Neural progenitor cell (in vitro differentiated cells): ENCODE data around the gene BRINP2. TPM values are rescaled to one million over a fixed set of nuclear protein-coding genes. Genes with fewer than 3 reads are reported as not detected.

Source experiments
- DNase-seq: peaks from one replicate; pipeline ENCODE4 v3.0.0-alpha.2; 2016; ENCODE audit warnings: low spot score
- H2AFZ ChIP-seq: fragments of 200-600 bp; sonication (generic); replicated peaks from 2 replicates; pipeline ENCODE4 v1.6.1; 2016; ENCODE audit warnings: antibody characterized with exemption
- H3F3A ChIP-seq: fragments of 200-600 bp; sonication (generic); 2 replicates; pipeline ENCODE4 v1.6.1; 2016; ENCODE audit warnings: antibody characterized with exemption, low read depth
- H3K27ac ChIP-seq: fragments of 200-600 bp; sonication (generic); 2 replicates; pipeline ENCODE4 v1.5.1; 2016; ENCODE audit warnings: mild to moderate bottlenecking
- H3K27me3 ChIP-seq: fragments of 200-600 bp; sonication (generic); 2 replicates; pipeline ENCODE4 v1.6.1; 2016; ENCODE audit warnings: mild to moderate bottlenecking, moderate library complexity
- H3K36me3 ChIP-seq: fragments of 200-600 bp; sonication (generic); 2 replicates; pipeline ENCODE4 v1.5.1; 2016
- H3K4me1 ChIP-seq: fragments of 200-600 bp; sonication (generic); 2 replicates; pipeline ENCODE4 v1.6.1; 2016; ENCODE audit warnings: mixed run types
- H3K4me2 ChIP-seq: fragments of 200-600 bp; sonication (generic); 2 replicates; pipeline ENCODE4 v1.6.1; 2016
- H3K4me3 ChIP-seq: fragments of 200-600 bp; sonication (generic); 2 replicates; pipeline ENCODE4 v1.5.1; 2016
- H3K79me2 ChIP-seq: fragments of 200-600 bp; sonication (generic); 2 replicates; pipeline ENCODE4 v1.6.1; 2016; ENCODE audit warnings: low read depth
- H3K9ac ChIP-seq: fragments of 200-600 bp; sonication (generic); 2 replicates; pipeline ENCODE4 v1.6.1; 2016
- H3K9me3 ChIP-seq: fragments of 200-600 bp; sonication (generic); 2 replicates; pipeline ENCODE4 v1.5.1; 2016; ENCODE audit warnings: low read depth
- H4K20me1 ChIP-seq: fragments of 200-600 bp; sonication (generic); 2 replicates; pipeline ENCODE4 v1.6.1; 2016; ENCODE audit warnings: low read depth
- H3K27ac Mint-ChIP-seq: 3 replicates; pipeline ENCODE4 v1.8.0; 2021; ENCODE audit warnings: mixed read lengths
- H3K27me3 Mint-ChIP-seq: 2 replicates; pipeline ENCODE4 v1.8.0; 2022; ENCODE audit warnings: low read depth, mild to moderate bottlenecking, inconsistent platforms, moderate library complexity, mixed read lengths; ENCODE audit not compliant: insufficient read depth
- H3K36me3 Mint-ChIP-seq: 3 replicates; pipeline ENCODE4 v1.8.0; 2021; ENCODE audit warnings: mixed read lengths
- H3K4me1 Mint-ChIP-seq: 3 replicates; pipeline ENCODE4 v1.8.0; 2021; ENCODE audit warnings: mixed read lengths
- H3K4me3 Mint-ChIP-seq: 3 replicates; pipeline ENCODE4 v1.8.0; 2021; ENCODE audit warnings: mild to moderate bottlenecking, moderate library complexity, mixed read lengths
- H3K9me3 Mint-ChIP-seq: 3 replicates; pipeline ENCODE4 v1.8.0; 2020; ENCODE audit warnings: mixed read lengths
- CTCF ChIP-seq: fragments of 200-600 bp; sonication (generic); IDR thresholded peaks from 2 replicates; pipeline ENCODE4 v1.5.1; 2017; ENCODE audit warnings: antibody characterized with exemption, mild to moderate bottlenecking
- EZH2 ChIP-seq: fragments of 200-600 bp; sonication (generic); IDR thresholded peaks from 2 replicates; pipeline ENCODE4 v1.6.1; 2017; ENCODE audit warnings: antibody characterized with exemption, mild to moderate bottlenecking, moderate library complexity
- EZH2phosphoT487 ChIP-seq: fragments of 200-600 bp; sonication (generic); IDR thresholded peaks from 2 replicates; pipeline ENCODE4 v1.6.1; 2017; ENCODE audit warnings: antibody characterized with exemption
- total RNA-seq: library from RNA; depleted of rRNA; stranded (reverse); fragments of >200 nt; gene quantifications from 2 replicates; pipeline ENCODE4 v1.2.3, GENCODE V29; 2015; ENCODE audit warnings: low replicate concordance

BRINP2 gene
- total RNA-seq, 1 donor from 2014 or later = not detected

GRCh38 chr1:177275736-177276135 lies 105.0 kb downstream of the BRINP2 start:
- TF ChIP-seq CTCF (no peak), EZH2 (no peak), EZH2phosphoT487 (no peak)
- H3K9me3 Mint-ChIP-seq = peaks cover 3% of the 10 kb centered on the region
- no peak for DNase-seq
- Histone ChIP-seq H3K27me3 (no peaks in the 10 kb centered on the region), H4K20me1 (no peaks in the 10 kb centered on the region), H3K9me3 (no peaks in the 10 kb centered on the region), H3K79me2 (no peaks in the 10 kb centered on the region), H3K9ac (no peak overlapping the region), H3K27ac (no peak overlapping the region), H3K4me2 (no peak overlapping the region), H3F3A (no peaks in the 10 kb centered on the region), H3K4me3 (no peak overlapping the region), H2AFZ (no peak overlapping the region), H3K36me3 (no peaks in the 10 kb centered on the region), H3K4me1 (no peaks in the 10 kb centered on the region)
- no peak overlapping the region for H3K4me3 Mint-ChIP-seq
- no peaks in the 10 kb centered on the region for H3K4me1 Mint-ChIP-seq
- H3K27ac Mint-ChIP-seq = no peak overlapping the region
- no peaks in the 10 kb centered on the region for H3K36me3 Mint-ChIP-seq
- H3K27me3 Mint-ChIP-seq = peaks cover 2% of the 10 kb centered on the region

GRCh38 chr1:177278626-177279390 lies 108.0 kb downstream of the BRINP2 start:
- H3K4me1 Mint-ChIP-seq = peaks cover 16% of the 10 kb centered on the region
- Histone ChIP-seq H3K79me2 (no peaks in the 10 kb centered on the region), H3K4me1 (peaks cover 23% of the 10 kb centered on the region), H3F3A (peaks cover 8% of the 10 kb centered on the region), H2AFZ (no peak overlapping the region), H3K9ac (no peak overlapping the region), H3K4me3 (no peak overlapping the region), H3K27me3 (no peaks in the 10 kb centered on the region), H3K27ac (no peak overlapping the region), H3K4me2 (no peak overlapping the region), H3K9me3 (no peaks in the 10 kb centered on the region), H4K20me1 (no peaks in the 10 kb centered on the region), H3K36me3 (no peaks in the 10 kb centered on the region)
- peaks cover 2% of the 10 kb centered on the region for H3K27me3 Mint-ChIP-seq
- TF ChIP-seq EZH2phosphoT487 (no peak), EZH2 (no peak), CTCF (no peak)
- H3K36me3 Mint-ChIP-seq = no peaks in the 10 kb centered on the region
- no peak overlapping the region for H3K27ac Mint-ChIP-seq
- H3K9me3 Mint-ChIP-seq = peaks cover 3% of the 10 kb centered on the region
- no peak overlapping the region for H3K4me3 Mint-ChIP-seq
- no peak for DNase-seq

- Mint-ChIP-seq H3K27me3 (peaks cover 3% of the 10 kb centered on the region), H3K4me1 (peaks cover 16% of the 10 kb centered on the region), H3K9me3 (no peaks in the 10 kb centered on the region), H3K4me3 (no peak overlapping the region), H3K36me3 (no peaks in the 10 kb centered on the region), H3K27ac (no peak overlapping the region)
- Histone ChIP-seq H4K20me1 (no peaks in the 10 kb centered on the region), H3F3A (peaks cover 8% of the 10 kb centered on the region), H3K9ac (no peak overlapping the region), H3K36me3 (no peaks in the 10 kb centered on the region), H3K4me1 (peaks cover 23% of the 10 kb centered on the region), H3K79me2 (no peaks in the 10 kb centered on the region), H3K4me2 (peak overlapping the region; percentile 58), H3K4me3 (no peak overlapping the region), H2AFZ (no peak overlapping the region), H3K27me3 (no peaks in the 10 kb centered on the region), H3K27ac (no peak overlapping the region), H3K9me3 (no peaks in the 10 kb centered on the region)
- TF ChIP-seq EZH2 (no peak), EZH2phosphoT487 (no peak), CTCF (no peak)
- DNase-seq = peak; percentile 53
Observed at GRCh38 chr1:177281901-177282300, 111.1 kb downstream of the BRINP2 start.
